Pulmonary artery endothelial cell (primary cell): ENCODE measurements around the gene SCAI. TPM values are rescaled to one million over a fixed set of nuclear protein-coding genes. Genes with fewer than 3 reads are reported as not detected.
"Not testable (repeated sequence)": the region's sequence is repeated elsewhere in the genome, so short reads cannot be mapped to it uniquely, and the experiment has no call there.

Experiments
- DNase-seq: peaks from one replicate; pipeline ENCODE4 v3.0.0-alpha.2; 2011; ENCODE audit warnings: low read depth, low spot score
- total RNA-seq: library from RNA; depleted of rRNA; stranded (reverse); fragments of >200 nt; gene quantifications from 2 replicates; pipeline ENCODE4 v1.2.3, GENCODE V29; 2014

The SCAI gene
- total RNA-seq, 1 donor from 2014 or later, result 5.9 TPM

- no peak for DNase-seq
These were observed 105.2 kb downstream of the SCAI start for GRCh38 chr9:125038166-125038565.

GRCh38 chr9:125028041-125028440 is 115.3 kb downstream of the SCAI start:
- DNase-seq, result no peak

- no peak for DNase-seq
These were observed 118.4 kb downstream of the SCAI start for GRCh38 chr9:125024917-125025316.

GRCh38 chr9:125021069-125021468 is 122.3 kb downstream of the SCAI start:
- no peak for DNase-seq

GRCh38 chr9:125015655-125016054 is 127.7 kb downstream of the SCAI start:
- DNase-seq, result not testable (repeated sequence)

- not testable (repeated sequence) for DNase-seq
These were observed 131.3 kb downstream of the SCAI start for GRCh38 chr9:125012013-125012412.

GRCh38 chr9:125008599-125008998 is 134.7 kb downstream of the SCAI start:
- no peak for DNase-seq

- DNase-seq, result no peak
These were observed 140.0 kb downstream of the SCAI start for GRCh38 chr9:125003332-125003731.

GRCh38 chr9:124983698-124984097 is 159.6 kb downstream of the SCAI start:
- no peak for DNase-seq

- no peak for DNase-seq
These were observed 162.9 kb downstream of the SCAI start for GRCh38 chr9:124980431-124980830.

GRCh38 chr9:124975131-124975530 is 168.2 kb downstream of the SCAI start:
- no peak for DNase-seq

- DNase-seq, result no peak
These were observed 169.5 kb downstream of the SCAI start for GRCh38 chr9:124973807-124974206.

GRCh38 chr9:124972241-124972770 is 171.0 kb downstream of the SCAI start:
- no peak for DNase-seq

- no peak for DNase-seq
These were observed 173.9 kb downstream of the SCAI start for GRCh38 chr9:124969401-124969800.

- no peak for DNase-seq
These were observed 175.1 kb downstream of the SCAI start for GRCh38 chr9:124968238-124968637.

- not testable (repeated sequence) for DNase-seq
These were observed 177.4 kb downstream of the SCAI start for GRCh38 chr9:124965775-124966568.

- DNase-seq, result no peak
These were observed 178.7 kb downstream of the SCAI start for GRCh38 chr9:124964604-124965003.

GRCh38 chr9:124964056-124964455 is 179.3 kb downstream of the SCAI start:
- no peak for DNase-seq

- DNase-seq, result no peak
These were observed 182.9 kb downstream of the SCAI start for GRCh38 chr9:124960409-124960752.

- not testable (repeated sequence) for DNase-seq
These were observed 183.5 kb downstream of the SCAI start for GRCh38 chr9:124959671-124960408.

- DNase-seq, result no peak
These were observed 189.1 kb downstream of the SCAI start for GRCh38 chr9:124954255-124954654.

GRCh38 chr9:124950050-124950718 is 193.1 kb downstream of the SCAI start:
- DNase-seq, result no peak
